Measurements from ENCODE around the gene ACP4.
"Not testable (repeated sequence)": the region's sequence is repeated elsewhere in the genome, so short reads cannot be mapped to it uniquely, and the experiment has no call there.

The ACP4 gene

DNA sequence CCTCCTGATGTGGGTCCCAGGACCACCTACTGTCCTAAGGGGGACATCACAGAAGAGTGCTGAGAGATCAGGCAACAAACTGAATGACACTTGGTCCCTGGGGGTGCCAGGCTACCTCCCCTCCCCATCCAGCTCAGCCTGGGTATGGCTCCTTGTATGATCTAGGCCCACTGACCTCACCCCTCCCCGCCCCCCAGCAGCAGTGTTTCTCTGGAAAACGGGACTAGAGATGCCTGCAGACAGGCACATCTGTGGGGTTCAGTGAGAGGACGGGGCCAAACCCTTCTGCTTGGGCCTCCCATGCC, 9.3 kb downstream of the ACP4 start:
- no peak for DNase-seq
- H3K27ac ChIP-seq: no peak overlapping the region
- in situ Hi-C loops (cut with HindIII; ENCODE audit: low pct_ligation_motif_present, low sequenced_read_pairs): no loop called here
- TF ChIP-seq, protein P1, sequence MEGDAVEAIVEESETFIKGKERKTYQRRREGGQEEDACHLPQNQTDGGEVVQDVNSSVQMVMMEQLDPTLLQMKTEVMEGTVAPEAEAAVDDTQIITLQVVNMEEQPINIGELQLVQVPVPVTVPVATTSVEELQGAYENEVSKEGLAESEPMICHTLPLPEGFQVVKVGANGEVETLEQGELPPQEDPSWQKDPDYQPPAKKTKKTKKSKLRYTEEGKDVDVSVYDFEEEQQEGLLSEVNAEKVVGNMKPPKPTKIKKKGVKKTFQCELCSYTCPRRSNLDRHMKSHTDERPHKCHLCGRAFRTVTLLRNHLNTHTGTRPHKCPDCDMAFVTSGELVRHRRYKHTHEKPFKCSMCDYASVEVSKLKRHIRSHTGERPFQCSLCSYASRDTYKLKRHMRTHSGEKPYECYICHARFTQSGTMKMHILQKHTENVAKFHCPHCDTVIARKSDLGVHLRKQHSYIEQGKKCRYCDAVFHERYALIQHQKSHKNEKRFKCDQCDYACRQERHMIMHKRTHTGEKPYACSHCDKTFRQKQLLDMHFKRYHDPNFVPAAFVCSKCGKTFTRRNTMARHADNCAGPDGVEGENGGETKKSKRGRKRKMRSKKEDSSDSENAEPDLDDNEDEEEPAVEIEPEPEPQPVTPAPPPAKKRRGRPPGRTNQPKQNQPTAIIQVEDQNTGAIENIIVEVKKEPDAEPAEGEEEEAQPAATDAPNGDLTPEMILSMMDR (IDR thresholded peaks at IDR 0.05; ENCODE audit: low read depth, low read length, missing control alignments): no peak
- no peaks in the 10 kb centered on the region for H3K27me3 ChIP-seq (replicated peaks)
- peaks cover 49% of the 10 kb centered on the region for H3K36me3 ChIP-seq (replicated peaks)
- no peak overlapping the region for H3K4me3 ChIP-seq (ENCODE audit: low read depth, low read length)

DNA sequence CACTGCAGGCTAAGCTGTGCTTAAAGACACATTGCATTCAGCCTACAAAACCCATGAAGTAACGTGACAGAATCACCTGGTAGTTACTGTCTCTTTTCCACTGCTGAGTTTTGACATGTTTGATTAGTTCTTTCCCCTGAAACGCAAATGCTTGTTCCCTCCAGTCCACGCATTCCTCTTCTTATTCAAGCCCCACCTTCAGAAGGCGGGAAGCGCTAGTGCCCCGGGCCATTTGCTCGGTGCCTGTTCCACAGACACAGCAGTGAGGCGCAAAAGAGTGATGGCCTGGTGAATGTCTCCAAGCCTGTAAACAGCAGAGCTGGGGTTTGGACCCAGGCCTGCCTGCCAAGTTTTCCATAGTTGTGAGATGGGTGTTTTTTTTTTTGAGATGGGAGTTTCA, 10.9 kb downstream of the ACP4 start:
- in situ Hi-C loops (cut with HindIII; ENCODE audit: low pct_ligation_motif_present, low sequenced_read_pairs): no loop called here
- H3K4me3 ChIP-seq (ENCODE audit: low read depth, low read length): no peak overlapping the region
- TF ChIP-seq, protein P1 (IDR thresholded peaks at IDR 0.05; ENCODE audit: low read depth, low read length, missing control alignments): no peak
- H3K27ac ChIP-seq: no peak overlapping the region
- peaks cover 42% of the 10 kb centered on the region for H3K36me3 ChIP-seq (replicated peaks)
- no peaks in the 10 kb centered on the region for H3K27me3 ChIP-seq (replicated peaks)
- DNase-seq: no peak

DNA sequence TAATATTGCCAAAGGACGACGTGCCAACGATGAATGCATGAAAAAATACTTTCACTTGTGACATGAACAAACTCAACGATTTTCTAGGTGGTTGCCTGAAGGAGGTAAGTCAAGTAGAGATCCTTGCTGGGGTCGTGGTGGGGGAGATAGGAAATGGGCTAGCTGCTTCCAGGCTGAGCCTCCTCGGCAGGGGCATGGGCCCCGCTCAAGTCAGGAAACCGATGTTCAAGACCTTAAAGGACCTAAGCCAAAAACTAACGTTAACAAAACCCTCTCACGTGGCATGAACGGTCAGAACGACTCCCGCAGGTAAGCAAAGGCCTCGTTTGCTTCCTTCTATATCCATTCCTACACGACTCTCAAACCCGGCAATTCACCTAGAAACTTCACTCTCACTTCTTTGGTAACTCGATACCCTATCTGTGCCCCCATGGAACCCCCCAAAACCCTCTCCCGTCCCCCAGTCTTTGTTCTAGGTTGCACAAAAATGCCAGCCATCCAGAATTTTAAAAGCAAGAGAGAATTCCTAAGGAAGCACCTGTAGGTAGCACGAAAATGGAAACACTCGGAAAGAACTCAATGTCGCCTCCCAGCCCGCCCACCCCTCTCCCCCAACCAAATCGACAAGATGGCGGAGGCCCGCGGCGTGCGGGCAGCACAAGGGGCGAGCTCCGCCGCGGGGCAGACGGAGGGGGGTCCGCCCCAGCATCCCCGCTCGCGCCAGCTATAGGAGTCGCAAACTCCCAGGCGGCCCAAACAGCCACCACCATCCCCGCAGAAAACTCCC, 13.6 kb downstream of the ACP4 start:
- DNase-seq: no peak
- no peaks in the 10 kb centered on the region for H3K27me3 ChIP-seq (replicated peaks)
- in situ Hi-C loops (cut with HindIII; ENCODE audit: low pct_ligation_motif_present, low sequenced_read_pairs): no loop called here
- H3K27ac ChIP-seq: peak overlapping the region; percentile 99
- TF ChIP-seq, protein P1 (IDR thresholded peaks at IDR 0.05; ENCODE audit: low read depth, low read length, missing control alignments): no peak
- peaks cover 20% of the 10 kb centered on the region for H3K36me3 ChIP-seq (replicated peaks)
- H3K4me3 ChIP-seq (ENCODE audit: low read depth, low read length): peak overlapping the region; percentile 99

DNA sequence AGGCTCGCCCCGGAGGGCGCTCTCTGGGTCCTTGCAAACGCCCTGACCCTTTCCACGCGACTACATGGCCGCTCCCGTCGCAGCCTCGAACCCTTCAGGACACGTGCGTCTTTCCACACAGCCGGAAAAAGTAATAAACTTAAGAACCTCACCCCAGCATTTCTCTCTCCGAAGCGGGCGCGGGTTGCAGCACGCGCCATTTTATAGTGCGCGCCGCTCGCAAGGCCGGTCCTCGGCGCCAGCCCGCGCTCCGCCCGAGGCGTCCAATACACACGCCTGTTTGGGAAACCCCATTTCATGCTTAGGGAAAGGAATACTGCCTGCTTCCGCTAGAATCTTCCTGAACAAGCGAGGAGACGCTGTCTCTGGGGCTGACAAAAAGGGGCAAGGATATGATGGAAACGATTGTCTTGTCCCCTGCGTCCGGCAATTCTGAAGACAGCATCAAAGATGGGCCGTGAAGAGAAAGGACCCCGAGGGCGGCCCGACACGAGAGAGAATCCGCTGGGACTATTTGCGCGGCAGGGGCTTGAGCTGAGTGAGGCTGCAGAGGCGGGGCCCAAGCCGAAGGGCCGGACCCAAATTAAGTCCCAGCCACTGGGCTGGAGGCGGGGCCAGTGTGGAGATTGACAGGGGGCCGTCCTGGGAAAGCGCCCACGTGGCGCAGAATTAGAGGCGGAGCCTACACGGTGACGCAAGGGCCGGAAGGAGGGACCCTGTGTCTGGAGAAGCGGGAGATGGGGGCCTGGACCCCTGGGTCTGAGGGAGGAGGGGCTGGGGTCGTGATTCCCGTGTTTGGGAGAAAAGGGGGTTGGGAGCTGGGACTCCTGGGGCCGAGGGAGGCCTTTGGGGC, 14.4 kb downstream of the ACP4 start:
- H3K4me3 ChIP-seq (ENCODE audit: low read depth, low read length): peak overlapping the region; percentile 99
- TF ChIP-seq, protein P1 (IDR thresholded peaks at IDR 0.05; ENCODE audit: low read depth, low read length, missing control alignments): no peak
- H3K36me3 ChIP-seq (replicated peaks): peaks cover 14% of the 10 kb centered on the region
- no peaks in the 10 kb centered on the region for H3K27me3 ChIP-seq (replicated peaks)
- DNase-seq: peak; percentile 99
- H3K27ac ChIP-seq: peak overlapping the region; percentile 99
- in situ Hi-C loops (cut with HindIII; ENCODE audit: low pct_ligation_motif_present, low sequenced_read_pairs): no loop called here

DNA sequence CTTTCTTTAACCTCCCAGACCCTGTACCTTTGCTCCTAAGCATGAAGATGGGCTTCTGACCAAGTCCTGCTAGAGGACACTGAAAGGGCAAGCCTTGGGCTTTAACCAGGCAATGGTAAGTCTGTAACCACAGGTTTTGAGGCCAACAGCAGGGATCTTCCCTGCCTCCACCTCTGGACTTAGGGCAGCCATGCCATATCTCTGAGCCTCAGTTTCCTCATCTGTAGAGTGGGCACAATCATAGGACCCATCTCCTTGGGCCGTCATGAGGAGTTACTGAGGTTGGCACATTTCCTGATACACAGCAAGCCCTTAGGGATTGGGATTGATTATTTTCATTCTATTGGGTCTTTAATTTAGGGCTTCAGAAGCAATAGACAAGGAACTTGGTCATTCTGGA, 18.6 kb downstream of the ACP4 start:
- TF ChIP-seq, protein P1 (IDR thresholded peaks at IDR 0.05; ENCODE audit: low read depth, low read length, missing control alignments): no peak
- Histone ChIP-seq H3K27me3 (replicated peaks) (no peaks in the 10 kb centered on the region), H3K36me3 (replicated peaks) (no peaks in the 10 kb centered on the region), H3K27ac (no peak overlapping the region), H3K4me3 (ENCODE audit: low read depth, low read length) (no peak overlapping the region)
- in situ Hi-C loops (cut with HindIII; ENCODE audit: low pct_ligation_motif_present, low sequenced_read_pairs): no loop called here
- DNase-seq: no peak

DNA sequence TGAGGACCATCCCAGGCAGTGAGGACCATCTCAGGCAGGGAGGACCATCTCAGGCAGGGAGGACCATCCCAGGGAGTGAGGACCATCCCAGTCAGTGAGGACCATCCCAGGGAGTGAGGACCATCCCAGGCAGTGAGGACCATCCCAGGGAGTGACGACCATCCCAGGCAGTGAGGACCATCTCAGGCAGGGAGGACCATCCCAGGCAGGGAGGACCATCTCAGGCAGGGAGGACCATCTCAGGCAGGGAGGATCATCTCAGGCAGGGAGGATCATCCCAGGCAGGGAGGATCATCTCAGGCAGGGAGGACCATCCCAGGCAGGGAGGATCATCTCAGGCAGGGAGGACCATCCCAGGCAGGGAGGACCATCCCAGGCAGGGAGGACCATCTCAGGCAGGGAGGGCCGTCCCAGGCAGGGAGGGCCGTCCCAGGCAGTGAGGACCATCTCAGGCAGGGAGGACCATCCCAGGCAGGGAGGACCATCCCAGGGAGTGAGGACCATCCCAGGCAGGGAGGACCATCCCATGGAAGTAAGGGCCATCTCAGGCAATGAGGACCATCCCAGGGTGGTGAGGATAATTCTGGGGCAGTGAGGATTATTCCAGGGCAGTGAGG, 21.5 kb downstream of the ACP4 start:
- H3K27me3 ChIP-seq (replicated peaks); H3K4me3 ChIP-seq (ENCODE audit: low read depth, low read length); H3K27ac ChIP-seq; in situ Hi-C loops (cut with HindIII; ENCODE audit: low pct_ligation_motif_present, low sequenced_read_pairs); DNase-seq; H3K36me3 ChIP-seq (replicated peaks): not testable (repeated sequence)

Data from brain microvascular endothelial cell (primary cell).